PFSK-1 (cell line): ENCODE data around the gene MYO1E.

Experiments
- FOXP2 ChIP-seq: optimal IDR thresholded peaks from 2 replicates; pipeline ENCODE3; 2011; ENCODE audit warnings: borderline replicate concordance, control low read depth, inconsistent platforms; ENCODE audit not compliant: insufficient read depth; ENCODE audit errors: extremely low read length, extremely low read depth
- POLR2AphosphoS5 ChIP-seq: IDR thresholded peaks from 2 replicates; pipeline ENCODE4 v1.6.1; 2012; ENCODE audit warnings: low read depth, mild to moderate bottlenecking, control low read depth, low read length, moderate library complexity
- REST ChIP-seq, 2 experiments: IDR thresholded peaks; 2 replicates each; pipeline versions ENCODE4 v1.6.1 to v1.8.0; 2011 to 2012; ENCODE audit warnings: low read depth in 2 of 2, low read length in 2 of 2, control low read depth in 1 of 2, inconsistent platforms in 1 of 2, mild to moderate bottlenecking in 1 of 2, moderate library complexity in 1 of 2; ENCODE audit not compliant: insufficient read depth in 1 of 2
- SIN3A ChIP-seq: IDR thresholded peaks from 2 replicates; pipeline ENCODE4 v1.6.1; 2012; ENCODE audit warnings: mild to moderate bottlenecking, low read length, moderate library complexity, borderline replicate concordance; ENCODE audit not compliant: insufficient read depth
- TAF1 ChIP-seq: IDR thresholded peaks from 2 replicates; pipeline ENCODE4 v1.6.1; 2012; ENCODE audit warnings: low read length, control low read depth, borderline replicate concordance; ENCODE audit not compliant: insufficient read depth

Gene MYO1E

GRCh38 chr15:59165726-59166125, 206.9 kb downstream of the MYO1E start:
- TF ChIP-seq TAF1 (no peak), SIN3A (no peak), REST (IDR thresholded peaks at IDR 0.05; ENCODE audit: insufficient read depth in 1 of 2, low read depth in 2 of 2, low read length in 2 of 2) (no peak)

GRCh38 chr15:59160880-59161593, 211.6 kb downstream of the MYO1E start:
- TF ChIP-seq REST (IDR thresholded peaks at IDR 0.05; ENCODE audit: insufficient read depth in 1 of 2, low read depth in 2 of 2, low read length in 2 of 2) (no peak), SIN3A (no peak)

- TF ChIP-seq TAF1 (no peak), POLR2AphosphoS5 (no peak), REST (IDR thresholded peaks at IDR 0.05; ENCODE audit: insufficient read depth in 1 of 2, low read depth in 2 of 2, low read length in 2 of 2) (no peak), SIN3A (no peak), FOXP2 (no peak)
Observed at GRCh38 chr15:59159210-59159609, 213.5 kb downstream of the MYO1E start.

- TF ChIP-seq REST (IDR thresholded peaks at IDR 0.05; ENCODE audit: insufficient read depth in 1 of 2, low read depth in 2 of 2, low read length in 2 of 2): no peak
- no peak for TF ChIP-seq TAF1
- TF ChIP-seq SIN3A: no peak
- TF ChIP-seq POLR2AphosphoS5: no peak
- no peak for TF ChIP-seq FOXP2
Observed at GRCh38 chr15:59158701-59159034, 214.0 kb downstream of the MYO1E start.
